NCI-H446 (cell line): ENCODE measurements around the gene BMPER.
"Not testable (repeated sequence)": the region's sequence is repeated elsewhere in the genome, so short reads cannot be mapped to it uniquely, and the experiment has no call there.

Experiments
- DNase-seq, 2 experiments: peaks; one replicate each; lab custom pipeline; 2025; lab: John Stamatoyannopoulos, UW

BMPER gene

GRCh38 chr7:34136698-34137097, 231.4 kb downstream of the BMPER start:
- DNase-seq: peak; percentile 17 to 53

GRCh38 chr7:34137176-34137575, 231.8 kb downstream of the BMPER start:
- DNase-seq: no peak

- no peak for DNase-seq
These were observed 233.1 kb downstream of the BMPER start for GRCh38 chr7:34138483-34138882.

GRCh38 chr7:34139086-34139485, 233.7 kb downstream of the BMPER start:
- DNase-seq: no peak

GRCh38 chr7:34140066-34140465, 234.7 kb downstream of the BMPER start:
- no peak for DNase-seq

GRCh38 chr7:34143402-34143801, 238.1 kb downstream of the BMPER start:
- no peak for DNase-seq

- DNase-seq: no peak
These were observed 240.3 kb downstream of the BMPER start for GRCh38 chr7:34145603-34146002.

- no peak for DNase-seq
These were observed 248.4 kb downstream of the BMPER start for GRCh38 chr7:34153656-34154270.

- DNase-seq: no peak
These were observed 250.0 kb downstream of the BMPER start for GRCh38 chr7:34155220-34155908.

GRCh38 chr7:34156336-34156735, 251.0 kb downstream of the BMPER start:
- peak in 1 of 2 experiments; percentile 41 for DNase-seq

GRCh38 chr7:34157137-34157536, 251.8 kb downstream of the BMPER start:
- DNase-seq: peak in 1 of 2 experiments; percentile 59

GRCh38 chr7:34158368-34159153, 253.2 kb downstream of the BMPER start:
- peak in 1 of 2 experiments; percentile 13 for DNase-seq

GRCh38 chr7:34160261-34160752, 255.0 kb downstream of the BMPER start:
- DNase-seq: no peak

- no peak for DNase-seq
These were observed 256.8 kb downstream of the BMPER start for GRCh38 chr7:34162027-34162565.

GRCh38 chr7:34162677-34163076, 257.3 kb downstream of the BMPER start:
- no peak for DNase-seq

- no peak for DNase-seq
These were observed 258.6 kb downstream of the BMPER start for GRCh38 chr7:34163956-34164355.

- DNase-seq: peak in 1 of 2 experiments; percentile 48
These were observed 260.1 kb downstream of the BMPER start for GRCh38 chr7:34165466-34165865.

- DNase-seq: peak; percentile 10 to 42
These were observed 260.7 kb downstream of the BMPER start for GRCh38 chr7:34165927-34166550.

- no peak for DNase-seq
These were observed 262.7 kb downstream of the BMPER start for GRCh38 chr7:34168013-34168412.

GRCh38 chr7:34174688-34175616, 269.6 kb downstream of the BMPER start:
- DNase-seq: not testable (repeated sequence)

GRCh38 chr7:34175837-34176236, 270.5 kb downstream of the BMPER start:
- no peak for DNase-seq
